HG03575 (cell line): Measurements from ENCODE around the gene RGR.

Experiments used
- ATAC-seq: cut with Tn5 transposase; IDR thresholded peaks from one replicate; pipeline ENCODE4 v1.9.1; 2021; ENCODE audit not compliant: unreplicated experiment, insufficient number of reproducible peaks, low FRiP score; ENCODE audit errors: extremely low read depth

Gene RGR

DNA sequence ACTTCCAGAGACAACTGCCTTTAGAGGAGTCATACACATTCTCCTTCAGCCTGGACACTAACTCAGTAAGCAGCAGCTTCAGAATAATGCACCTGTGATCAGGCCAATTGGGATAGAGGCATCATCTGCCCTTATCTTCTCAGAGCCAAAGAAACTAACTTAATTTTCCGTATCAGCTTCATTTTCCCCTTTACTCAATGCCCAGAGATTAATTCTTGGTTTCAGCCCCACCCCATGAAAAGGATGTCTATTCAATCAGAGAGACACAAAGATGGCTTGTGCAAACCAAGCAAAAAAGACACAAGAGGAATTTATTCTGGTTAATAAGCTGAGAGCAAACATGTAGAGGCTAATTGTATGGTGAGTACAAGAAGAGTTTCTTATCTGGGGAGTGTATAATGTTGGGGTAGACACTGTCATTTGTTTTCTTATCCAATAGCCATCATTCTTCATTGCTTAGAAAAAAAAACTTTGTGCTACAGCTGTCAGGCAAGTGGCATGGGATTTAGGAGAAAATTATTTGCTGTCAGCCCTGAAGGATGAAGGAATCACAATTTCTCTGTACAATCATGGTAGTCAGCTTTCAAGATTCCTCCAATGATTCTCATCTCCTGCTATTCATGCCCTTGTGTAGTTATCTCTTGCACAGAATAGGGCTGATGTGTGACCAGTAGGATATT lies 44.8 kb downstream of the RGR start:
- ATAC-seq, result no peak

GRCh38 chr10:84290235-84290634 lies 45.4 kb downstream of the RGR start:
- ATAC-seq, result no peak

GRCh38 chr10:84291384-84291783 lies 46.5 kb downstream of the RGR start:
- no peak for ATAC-seq

GRCh38 chr10:84292502-84292901 lies 47.6 kb downstream of the RGR start:
- peak; percentile 52 for ATAC-seq

- ATAC-seq, result no peak
Measured at GRCh38 chr10:84293171-84293570, 48.3 kb downstream of the RGR start.

- ATAC-seq, result no peak
Measured at GRCh38 chr10:84293574-84294016, 48.7 kb downstream of the RGR start.

DNA sequence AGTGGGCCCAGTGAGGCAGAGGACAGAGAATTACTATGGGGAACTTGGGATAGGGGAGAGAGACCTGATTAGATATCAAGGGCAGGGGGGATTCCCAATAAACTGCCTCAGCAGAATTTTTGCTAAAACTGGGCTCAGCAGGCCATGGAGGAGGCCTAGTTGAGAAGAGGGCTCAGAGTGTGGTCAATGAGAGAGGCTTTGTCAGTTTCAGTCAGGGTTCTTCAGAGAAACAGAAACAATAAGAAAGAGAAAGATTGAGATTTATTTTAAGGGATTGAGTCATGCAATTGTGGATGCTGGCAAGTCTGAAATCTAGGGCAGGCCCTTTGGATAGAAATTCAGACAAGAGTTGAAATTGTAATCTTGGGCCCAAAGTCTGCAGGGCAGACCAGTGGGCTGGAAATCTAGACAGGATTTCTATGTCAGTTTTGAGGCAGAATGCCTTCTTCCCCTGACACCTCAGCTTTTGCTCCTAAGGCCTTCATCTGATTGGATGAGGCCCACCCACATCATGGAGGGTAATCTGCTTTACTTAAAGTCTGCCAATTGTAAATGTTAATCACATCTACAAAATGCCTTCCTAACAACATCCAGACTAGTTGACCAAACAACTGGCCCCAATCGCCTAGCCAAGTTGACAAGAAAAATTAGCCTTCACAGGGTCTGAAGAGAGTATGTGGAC lies 50.1 kb downstream of the RGR start:
- ATAC-seq, result no peak

- ATAC-seq, result no peak
Measured at GRCh38 chr10:84296091-84296981, 51.5 kb downstream of the RGR start.

DNA sequence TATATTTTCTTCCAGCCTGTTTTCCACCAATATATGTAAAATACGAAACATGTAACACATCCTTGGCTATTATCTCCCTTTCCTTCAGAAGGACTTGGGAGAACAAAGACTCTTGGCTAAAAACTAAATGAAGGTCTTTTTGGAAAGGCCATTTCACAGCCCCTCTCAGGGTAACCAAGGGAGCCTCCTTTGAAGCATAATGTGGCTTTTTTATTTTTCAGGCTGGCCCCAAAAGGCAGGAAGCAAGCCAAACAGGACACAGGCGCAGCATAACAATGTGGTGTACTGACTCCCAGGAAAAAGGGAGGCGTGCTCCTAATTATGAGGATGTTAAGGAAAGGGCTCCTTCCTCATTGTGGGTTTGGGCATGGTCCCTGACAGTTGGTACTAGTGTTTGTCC lies 53.2 kb downstream of the RGR start:
- no peak for ATAC-seq

DNA sequence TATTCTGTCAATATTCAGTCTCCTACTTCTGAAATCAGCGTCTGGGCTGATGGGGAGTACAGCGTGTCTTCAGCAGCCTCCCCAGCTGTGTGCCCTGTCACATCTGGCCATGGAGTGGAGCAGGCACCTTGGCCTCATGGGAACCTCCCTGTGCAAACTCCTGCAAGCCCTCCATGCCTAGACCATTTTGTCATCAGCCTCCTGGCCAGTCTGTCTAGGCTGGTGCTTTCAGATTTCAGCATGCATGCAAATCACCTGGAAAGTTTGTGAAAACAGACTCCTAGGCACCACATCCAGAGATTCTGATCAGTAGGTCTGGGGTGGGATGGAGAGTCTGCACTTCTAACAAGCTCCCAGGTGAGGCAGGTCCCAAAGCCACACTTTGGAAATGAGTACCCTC lies 57.4 kb downstream of the RGR start:
- ATAC-seq, result no peak

DNA sequence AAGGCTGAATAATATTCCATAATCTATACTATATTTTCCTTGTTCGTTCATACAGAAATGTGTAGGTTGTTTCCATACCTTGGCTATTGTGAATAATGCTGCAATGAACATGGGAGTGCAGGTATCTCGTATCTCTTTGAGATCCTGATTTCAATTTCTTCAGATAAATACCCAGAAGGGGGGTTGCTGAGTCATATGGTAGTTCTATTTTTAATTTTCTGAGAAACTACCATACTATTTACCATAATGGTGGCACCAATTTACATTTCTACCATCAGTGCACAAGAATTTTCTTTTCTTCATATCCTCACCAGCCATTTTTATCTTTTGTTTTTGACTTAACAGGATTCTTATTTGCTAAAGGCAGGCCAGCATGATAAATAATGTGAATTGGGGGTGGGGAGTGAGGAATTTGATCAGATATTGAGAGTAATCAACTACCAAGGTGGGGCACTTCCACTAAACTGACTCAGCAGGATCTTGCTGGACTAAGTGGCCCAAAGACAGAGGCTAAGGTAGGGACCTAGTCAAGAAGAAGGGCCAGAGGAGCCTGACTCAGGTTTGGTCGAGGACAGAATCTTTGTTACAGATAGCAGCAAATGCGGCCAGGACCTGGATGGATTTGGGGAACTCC lies 62.0 kb downstream of the RGR start:
- ATAC-seq, result no peak

GRCh38 chr10:84308021-84308420 lies 63.2 kb downstream of the RGR start:
- no peak for ATAC-seq

DNA sequence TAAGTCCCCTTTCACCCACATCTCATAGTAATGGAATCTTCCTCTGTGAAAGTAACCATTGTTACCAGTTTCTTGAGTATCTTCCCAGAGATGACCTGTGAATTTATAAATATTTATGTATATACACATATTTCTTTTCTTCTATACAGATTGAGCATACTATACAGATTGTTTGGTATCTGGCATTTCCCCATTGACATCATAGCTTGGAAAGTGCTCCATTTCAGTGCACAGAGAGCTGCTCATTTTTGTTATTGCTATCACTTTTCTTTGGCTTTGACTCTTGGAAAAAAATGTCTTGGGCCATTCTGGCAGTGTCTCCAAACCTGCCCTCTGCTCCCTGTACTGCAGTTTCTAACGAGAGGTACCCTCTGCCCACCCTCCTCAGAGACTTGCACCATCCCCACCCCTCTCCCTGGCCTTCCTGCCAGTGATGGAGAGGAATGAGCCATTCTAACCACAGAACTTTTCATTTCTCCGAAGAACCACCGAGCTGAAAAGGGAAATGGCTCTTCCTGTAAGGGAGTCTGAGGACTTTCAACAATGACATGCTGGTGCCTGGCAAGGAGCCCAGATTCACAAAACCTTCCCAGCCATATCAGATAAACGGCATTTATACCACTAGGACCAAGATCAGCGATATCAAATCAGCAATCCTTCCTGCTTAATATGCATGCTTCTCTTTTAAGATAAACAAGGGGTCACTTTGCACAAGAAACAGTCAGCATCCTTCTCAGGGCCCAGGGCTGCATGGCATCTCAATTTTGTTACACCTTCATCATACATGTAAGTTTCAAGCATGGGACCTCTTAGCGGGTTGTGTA lies 63.8 kb downstream of the RGR start:
- no peak for ATAC-seq
